AG09309 (cell line): Measurements from ENCODE around the gene EGR2.

Experiments used
- DNase-seq: peaks from one replicate; pipeline ENCODE4 v3.0.0-alpha.2; 2010; ENCODE audit warnings: low read depth
- H3K4me3 ChIP-seq: 2 replicates; pipeline ENCODE4 v1.5.1; 2011; ENCODE audit warnings: mild to moderate bottlenecking, low read depth, low read length, moderate library complexity; ENCODE audit not compliant: control insufficient read depth
- TF ChIP-seq, protein P1 (sequence below): IDR thresholded peaks from 2 replicates; pipeline ENCODE4 v1.5.1; 2011; ENCODE audit warnings: mild to moderate bottlenecking, low read depth, low read length, inconsistent platforms; ENCODE audit not compliant: insufficient read depth, control insufficient read depth; ENCODE audit errors: missing control alignments

EGR2 gene

DNA sequence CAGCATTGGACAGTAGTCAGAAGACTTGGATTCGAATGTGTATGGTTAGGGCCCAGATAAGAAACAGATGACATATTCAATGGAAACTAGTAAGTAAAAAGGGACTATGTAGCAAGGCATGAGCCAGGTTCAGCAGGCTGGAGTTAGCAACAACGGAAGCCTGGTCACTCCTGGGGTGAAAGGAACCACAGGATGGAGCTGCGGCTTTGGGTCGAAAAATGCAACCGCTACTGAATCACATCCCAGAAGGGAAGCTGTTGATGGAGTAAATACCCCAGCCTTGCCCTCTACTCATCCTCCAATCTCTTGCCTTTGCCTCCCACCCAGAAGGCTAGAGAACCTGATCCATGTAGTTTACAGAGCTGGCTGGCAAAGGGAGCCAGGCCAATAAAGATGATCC, 37.5 kb upstream of the EGR2 start:
- TF ChIP-seq, protein P1, sequence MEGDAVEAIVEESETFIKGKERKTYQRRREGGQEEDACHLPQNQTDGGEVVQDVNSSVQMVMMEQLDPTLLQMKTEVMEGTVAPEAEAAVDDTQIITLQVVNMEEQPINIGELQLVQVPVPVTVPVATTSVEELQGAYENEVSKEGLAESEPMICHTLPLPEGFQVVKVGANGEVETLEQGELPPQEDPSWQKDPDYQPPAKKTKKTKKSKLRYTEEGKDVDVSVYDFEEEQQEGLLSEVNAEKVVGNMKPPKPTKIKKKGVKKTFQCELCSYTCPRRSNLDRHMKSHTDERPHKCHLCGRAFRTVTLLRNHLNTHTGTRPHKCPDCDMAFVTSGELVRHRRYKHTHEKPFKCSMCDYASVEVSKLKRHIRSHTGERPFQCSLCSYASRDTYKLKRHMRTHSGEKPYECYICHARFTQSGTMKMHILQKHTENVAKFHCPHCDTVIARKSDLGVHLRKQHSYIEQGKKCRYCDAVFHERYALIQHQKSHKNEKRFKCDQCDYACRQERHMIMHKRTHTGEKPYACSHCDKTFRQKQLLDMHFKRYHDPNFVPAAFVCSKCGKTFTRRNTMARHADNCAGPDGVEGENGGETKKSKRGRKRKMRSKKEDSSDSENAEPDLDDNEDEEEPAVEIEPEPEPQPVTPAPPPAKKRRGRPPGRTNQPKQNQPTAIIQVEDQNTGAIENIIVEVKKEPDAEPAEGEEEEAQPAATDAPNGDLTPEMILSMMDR, result peak; percentile 15
- DNase-seq, result peak; percentile 24
- no peak overlapping the region for H3K4me3 ChIP-seq

DNA sequence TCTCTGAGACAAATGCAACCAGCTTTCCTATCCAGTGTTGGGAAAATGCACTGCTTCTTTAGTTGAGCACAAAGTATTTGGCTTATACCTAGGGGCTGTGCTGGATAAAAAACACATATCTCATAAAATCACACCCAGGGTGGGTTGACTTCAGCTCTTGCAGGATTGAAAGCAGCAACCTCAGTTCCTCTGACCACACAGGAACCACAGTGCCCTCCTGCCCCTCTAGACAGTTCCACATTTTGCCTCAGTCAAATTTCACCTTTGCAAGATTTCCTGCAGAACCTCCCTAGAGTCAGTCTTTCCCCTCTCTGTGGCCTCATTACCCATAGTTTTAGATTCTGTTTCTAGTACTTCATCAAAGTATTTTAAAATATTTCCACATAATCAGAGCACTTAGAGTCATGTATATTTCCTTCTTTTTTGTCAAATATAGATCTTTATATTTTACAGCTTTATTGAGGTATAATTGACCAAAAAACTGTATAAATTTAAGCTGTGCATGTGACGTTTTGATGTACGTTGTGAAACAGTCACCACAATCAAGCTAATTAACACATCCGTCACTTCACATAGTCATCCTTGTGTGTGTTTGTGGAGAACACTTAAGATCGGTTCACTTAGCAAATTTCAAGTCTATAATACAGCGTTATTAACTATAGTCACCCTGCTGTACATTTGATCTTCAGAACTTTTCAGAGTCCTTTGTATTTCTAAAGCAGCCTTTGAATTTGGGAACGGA, 37.0 kb upstream of the EGR2 start:
- DNase-seq, result no peak
- H3K4me3 ChIP-seq, result no peak overlapping the region
- TF ChIP-seq, protein P1, result no peak

DNA sequence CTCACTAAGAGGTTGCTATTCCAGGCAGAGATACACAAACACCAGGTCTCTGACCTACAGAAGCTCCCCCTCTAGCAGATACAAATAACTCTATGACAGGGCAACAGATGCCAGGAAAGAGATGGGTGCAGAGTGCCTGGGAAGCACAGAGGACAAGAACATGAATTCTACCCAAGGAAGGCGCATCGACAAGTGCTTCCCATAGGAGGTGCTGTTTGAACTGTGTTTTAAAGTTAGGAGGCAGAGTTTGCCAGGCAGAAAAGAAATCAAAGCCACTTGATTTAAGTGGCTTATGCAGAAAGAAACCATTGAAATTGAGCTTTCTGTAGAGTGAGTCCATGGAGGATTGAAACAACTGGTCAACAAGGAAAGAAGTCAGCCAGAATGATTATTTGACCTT, 35.3 kb upstream of the EGR2 start:
- TF ChIP-seq, protein P1, result peak; percentile 27
- H3K4me3 ChIP-seq, result no peak overlapping the region
- DNase-seq, result no peak

DNA sequence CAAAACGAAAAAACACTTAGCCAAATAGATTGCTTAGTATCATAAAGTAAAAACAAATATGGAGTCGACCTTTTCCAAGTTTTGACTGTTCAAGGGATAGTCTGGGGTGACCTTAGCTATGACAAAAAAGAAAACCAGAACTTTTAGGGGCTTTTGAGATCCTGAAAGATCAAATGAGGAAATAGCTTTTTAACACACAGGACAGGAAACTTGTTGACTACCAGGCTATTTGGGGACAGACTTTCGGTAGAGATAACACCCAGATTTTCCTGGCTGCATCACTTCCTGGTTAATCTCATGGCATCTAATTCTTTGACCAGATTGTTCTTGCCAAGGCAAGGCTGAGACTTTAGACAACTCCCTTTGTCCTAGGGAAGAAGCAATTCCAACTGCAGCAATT, 34.5 kb upstream of the EGR2 start:
- H3K4me3 ChIP-seq, result no peak overlapping the region
- TF ChIP-seq, protein P1, result no peak
- no peak for DNase-seq

DNA sequence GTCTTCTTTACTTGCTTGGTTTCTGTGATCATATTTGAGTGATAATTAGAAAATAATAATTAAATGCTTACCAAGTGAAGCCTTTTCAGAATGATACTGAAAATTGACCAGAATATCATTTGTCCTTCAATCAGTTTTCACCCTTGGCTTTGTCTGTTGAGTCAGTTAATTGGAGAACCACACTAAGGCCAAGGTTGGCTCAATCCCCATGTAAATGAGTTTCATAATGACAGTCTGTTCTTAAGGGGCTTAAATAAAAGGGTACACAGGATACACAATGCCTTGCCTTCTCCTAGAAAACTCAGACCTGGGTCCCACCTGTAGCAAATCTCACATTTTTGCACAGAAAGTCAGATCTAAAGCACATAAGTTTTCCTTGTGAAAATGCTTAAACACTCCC, 31.3 kb upstream of the EGR2 start:
- DNase-seq, result no peak
- TF ChIP-seq, protein P1, result no peak
- H3K4me3 ChIP-seq, result no peak overlapping the region

DNA sequence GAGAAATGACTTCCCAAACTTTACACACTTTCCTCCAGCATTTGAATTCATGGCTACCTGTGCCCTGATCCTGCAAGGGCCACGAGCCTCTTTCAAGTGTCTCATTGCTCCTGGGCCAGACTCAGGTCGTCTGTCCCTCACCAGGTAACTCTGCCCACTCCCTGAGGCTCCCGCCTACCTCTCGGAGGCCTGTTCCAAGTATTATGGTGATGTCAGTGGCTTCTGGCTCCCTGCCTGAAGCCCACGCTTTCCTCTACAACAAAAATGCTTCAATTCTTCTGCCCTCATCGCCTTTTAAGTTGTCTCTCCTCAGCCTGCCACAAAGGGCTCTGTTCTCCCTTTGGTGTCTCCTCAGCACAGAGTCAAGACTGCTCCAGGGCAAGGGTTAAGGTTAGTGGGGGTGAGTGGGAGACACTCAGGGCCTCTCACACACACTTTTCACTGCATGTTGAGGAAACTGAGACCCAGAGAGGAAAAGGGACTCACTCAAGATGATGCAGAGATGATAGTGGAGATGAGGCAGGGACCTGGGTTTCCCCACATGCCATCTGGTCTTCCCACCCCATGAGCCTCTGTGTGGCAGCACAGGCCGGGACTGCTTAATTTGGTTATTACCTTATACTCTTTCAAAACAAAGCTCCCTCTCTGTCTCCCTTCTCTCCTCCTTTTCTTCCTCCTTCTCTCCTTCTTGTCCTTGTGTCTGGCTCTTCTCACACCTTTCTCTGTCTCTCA, 28.3 kb upstream of the EGR2 start:
- H3K4me3 ChIP-seq, result no peak overlapping the region
- TF ChIP-seq, protein P1, result no peak
- no peak for DNase-seq
